Left lung (tissue), 10 donors: Measurements from ENCODE around the gene CYCS. TPM values are rescaled to one million over a fixed set of nuclear protein-coding genes. Genes with fewer than 3 reads are reported as not detected.

ENCODE experiments used
- ATAC-seq: fragments of 200-7000 bp; cut with Tn5 transposase; one replicate; pipeline ENCODE4 v1.9.1; 2020; ENCODE audit warnings: moderate library complexity
- DNase-seq, 4 donors: peaks; one replicate each; pipeline ENCODE4 v3.0.0-alpha.2; 2013 to 2020
- H3K27ac ChIP-seq, 2 donors: fragments of 200-600 bp; sonication (generic) in 1 of 2; one replicate each; pipeline versions ENCODE4 v1.5.0 to v1.8.0; 2020 to 2021
- H3K27me3 ChIP-seq, 2 donors: fragments of 200-600 bp; sonication (generic) in 1 of 2; one replicate each; pipeline versions ENCODE4 v1.5.0 to v1.8.0; 2020 to 2021
- H3K36me3 ChIP-seq, 2 donors: fragments of 200-600 bp; sonication (generic) in 1 of 2; one replicate each; pipeline versions ENCODE4 v1.5.0 to v1.8.0; 2020 to 2021
- H3K4me1 ChIP-seq, 2 donors: fragments of 200-600 bp; one replicate each; pipeline ENCODE4 v1.8.0; 2021
- H3K4me3 ChIP-seq, 2 donors: fragments of 200-600 bp; sonication (generic) in 1 of 2; one replicate each; pipeline versions ENCODE4 v1.5.0 to v1.8.0; 2020 to 2021; ENCODE audit warnings: mild to moderate bottlenecking in 1 of 2
- H3K9me3 ChIP-seq, 2 donors: fragments of 200-600 bp; sonication (generic) in 1 of 2; one replicate each; pipeline versions ENCODE4 v1.5.0 to v1.8.0; 2020 to 2021
- intact Hi-C, 2 donors: fragments of 100-400 bp; cut with DNase I; formaldehyde crosslinking; loops; one replicate each; pipeline versions ENCODE4 v1.11.2 to v1.14.2; 2022
- polyA plus RNA-seq, 6 donors: library from polyadenylated mRNA; unstranded; fragments of 120-200 nt; gene quantifications; one replicate each; pipeline ENCODE4 v1.2.1, GENCODE V29; 2013; ENCODE audit not compliant: insufficient read length in 6 of 6
- total RNA-seq, 2 donors: library from RNA; stranded (reverse); fragmentation: NEBNext Ultra II Directional; extraction: Animal tissue kit (Norgen Biotek cat#: 25700); gene quantifications; one replicate each; pipeline ENCODE4 v1.2.1, GENCODE V29; 2021
- TF ChIP-seq, protein P1 (sequence below), 2 donors: fragments of 200-600 bp; sonication (generic) in 1 of 2; IDR thresholded peaks; one replicate each; pipeline versions ENCODE4 v1.5.0 to v1.8.0; 2021; ENCODE audit warnings: antibody characterized with exemption in 2 of 2
- donor health status: DM: no; HTN: yes; CAD: no.
- donor health status: DM: no; HTN: no; CAD: no.

Gene CYCS
- total and polyA plus RNA-seq, 8 donors: 60.4 to 106 (median 69.6) TPM

DNA sequence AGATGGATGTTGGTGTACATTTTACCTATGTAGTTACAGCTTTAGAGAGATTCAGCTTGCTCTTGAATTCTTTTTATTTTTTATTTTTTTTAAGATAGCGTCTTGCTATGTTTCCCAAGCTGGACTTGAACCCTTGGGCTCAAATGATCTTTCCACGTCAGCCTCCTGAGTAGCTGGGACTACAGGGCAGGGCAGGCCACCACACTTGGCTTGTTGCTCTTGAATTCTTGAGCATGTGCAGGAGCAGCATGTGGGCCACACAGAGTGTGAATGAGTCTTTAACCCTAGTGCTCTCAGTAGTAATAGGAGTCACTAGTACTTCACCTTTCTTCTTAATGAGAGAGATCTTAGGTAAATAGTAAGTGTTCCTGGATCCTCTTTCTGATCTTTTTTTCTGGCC lies 26.7 kb upstream of the CYCS start:
- H3K27me3 ChIP-seq: no peaks in the 10 kb centered on the region
- no peaks in the 10 kb centered on the region for H3K9me3 ChIP-seq
- H3K36me3 ChIP-seq: peaks cover 0 to 12% of the 10 kb centered on the region in 2 donors
- intact Hi-C loops: no loop called here
- H3K4me1 ChIP-seq: no peaks in the 10 kb centered on the region
- no peak overlapping the region for H3K4me3 ChIP-seq
- peak; percentile 79 for ATAC-seq
- H3K27ac ChIP-seq: no peak overlapping the region
- TF ChIP-seq, protein P1, sequence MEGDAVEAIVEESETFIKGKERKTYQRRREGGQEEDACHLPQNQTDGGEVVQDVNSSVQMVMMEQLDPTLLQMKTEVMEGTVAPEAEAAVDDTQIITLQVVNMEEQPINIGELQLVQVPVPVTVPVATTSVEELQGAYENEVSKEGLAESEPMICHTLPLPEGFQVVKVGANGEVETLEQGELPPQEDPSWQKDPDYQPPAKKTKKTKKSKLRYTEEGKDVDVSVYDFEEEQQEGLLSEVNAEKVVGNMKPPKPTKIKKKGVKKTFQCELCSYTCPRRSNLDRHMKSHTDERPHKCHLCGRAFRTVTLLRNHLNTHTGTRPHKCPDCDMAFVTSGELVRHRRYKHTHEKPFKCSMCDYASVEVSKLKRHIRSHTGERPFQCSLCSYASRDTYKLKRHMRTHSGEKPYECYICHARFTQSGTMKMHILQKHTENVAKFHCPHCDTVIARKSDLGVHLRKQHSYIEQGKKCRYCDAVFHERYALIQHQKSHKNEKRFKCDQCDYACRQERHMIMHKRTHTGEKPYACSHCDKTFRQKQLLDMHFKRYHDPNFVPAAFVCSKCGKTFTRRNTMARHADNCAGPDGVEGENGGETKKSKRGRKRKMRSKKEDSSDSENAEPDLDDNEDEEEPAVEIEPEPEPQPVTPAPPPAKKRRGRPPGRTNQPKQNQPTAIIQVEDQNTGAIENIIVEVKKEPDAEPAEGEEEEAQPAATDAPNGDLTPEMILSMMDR (IDR thresholded peaks at IDR 0.05): no peak
- no peak for DNase-seq

DNA sequence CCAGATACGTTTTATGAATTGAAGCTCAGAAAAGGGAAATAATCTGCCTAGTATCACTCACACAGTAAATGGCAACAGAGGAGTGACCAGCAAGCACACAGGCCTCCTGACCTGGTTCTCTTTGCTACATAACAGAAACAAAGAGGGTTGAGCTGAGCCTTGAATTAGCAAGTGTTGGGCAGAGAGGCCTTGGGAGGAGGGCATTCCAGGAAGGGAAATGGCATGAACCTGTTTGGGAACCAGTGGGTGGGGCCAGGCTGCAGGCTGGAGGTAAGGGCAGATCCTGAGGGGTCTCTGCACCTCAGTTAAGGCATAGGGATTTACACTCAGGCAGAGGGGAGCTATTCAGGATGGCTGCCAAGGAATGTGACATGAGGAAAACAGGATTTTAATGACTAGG lies 24.8 kb upstream of the CYCS start:
- H3K27ac ChIP-seq: no peak overlapping the region
- intact Hi-C loops: no loop called here

DNA sequence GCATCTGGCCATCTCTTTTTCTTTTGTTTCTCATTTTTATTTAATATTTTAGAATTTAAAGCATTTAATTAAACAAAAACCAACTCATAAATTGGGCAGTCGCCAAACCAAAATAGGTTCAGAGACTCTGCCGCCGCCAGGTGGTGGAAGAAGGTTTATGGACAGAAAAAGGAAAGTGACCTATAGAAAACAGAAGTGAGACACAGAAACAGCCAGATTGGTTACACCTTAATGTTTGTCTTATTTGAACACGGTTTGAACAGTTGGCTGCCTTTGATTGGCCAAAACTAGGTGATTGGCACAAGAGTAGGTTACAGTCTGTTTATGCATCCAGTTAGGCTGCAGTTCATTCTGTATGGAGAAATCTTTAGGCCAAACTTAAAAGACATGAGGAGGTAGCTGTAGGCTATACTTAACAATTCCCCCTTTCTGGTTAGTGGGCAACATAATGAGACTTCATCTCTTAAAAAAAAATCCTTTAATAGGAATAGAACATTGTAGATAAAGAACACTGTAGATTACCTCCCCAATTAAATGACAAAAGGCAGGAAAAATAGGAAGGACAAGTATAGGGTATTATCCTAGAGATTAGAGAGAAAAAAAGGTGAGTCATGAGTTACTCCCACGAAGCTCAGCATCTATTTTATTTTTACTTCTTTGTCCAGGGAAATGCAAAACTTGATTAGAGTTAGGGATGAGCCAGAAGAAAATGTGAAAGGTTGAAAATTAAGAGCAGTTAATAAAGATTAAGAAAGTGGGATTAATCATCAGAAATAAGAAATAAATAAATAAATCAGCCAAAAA lies 23.9 kb upstream of the CYCS start:
- H3K27me3 ChIP-seq: no peaks in the 10 kb centered on the region
- no peak overlapping the region for H3K4me3 ChIP-seq
- DNase-seq (no peak), ATAC-seq (no peak)
- peaks cover 0 to 4% of the 10 kb centered on the region in 2 donors for H3K36me3 ChIP-seq
- H3K4me1 ChIP-seq: no peaks in the 10 kb centered on the region
- TF ChIP-seq, protein P1 (IDR thresholded peaks at IDR 0.05): no peak
- intact Hi-C loops: no loop called here
- H3K9me3 ChIP-seq: no peaks in the 10 kb centered on the region
- H3K27ac ChIP-seq: no peak overlapping the region

More for the DNA sequence above, 24.8 kb upstream of the CYCS start:
- no peaks in the 10 kb centered on the region for H3K9me3 ChIP-seq
- H3K4me1 ChIP-seq: no peaks in the 10 kb centered on the region
- DNase-seq (no peak), ATAC-seq (no peak)
- H3K4me3 ChIP-seq: no peak overlapping the region
- TF ChIP-seq, protein P1 (IDR thresholded peaks at IDR 0.05): no peak
- no peaks in the 10 kb centered on the region for H3K27me3 ChIP-seq
- H3K36me3 ChIP-seq: peaks cover 0 to 12% of the 10 kb centered on the region in 2 donors

DNA sequence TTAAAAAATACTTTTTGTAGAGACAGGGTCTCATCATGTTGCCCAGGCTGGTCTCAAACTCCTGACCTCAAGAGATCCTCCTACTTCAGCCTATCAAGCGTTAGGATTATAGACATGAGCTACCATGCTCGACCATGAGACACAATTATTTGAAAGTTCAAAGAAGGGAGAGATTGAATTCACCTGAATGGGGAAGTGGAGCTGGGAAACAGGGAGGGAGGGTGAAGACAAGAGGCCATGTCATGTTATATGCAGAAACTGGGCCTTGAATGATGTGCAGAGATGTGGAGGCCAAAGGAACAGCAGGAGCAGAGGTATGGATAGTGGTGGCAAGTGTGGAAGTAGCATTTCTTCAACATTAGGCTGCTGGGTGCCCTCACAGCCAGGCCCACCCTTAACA lies 18.7 kb upstream of the CYCS start:
- TF ChIP-seq, protein P1 (IDR thresholded peaks at IDR 0.05): no peak
- Histone ChIP-seq H3K4me1 (no peaks in the 10 kb centered on the region), H3K9me3 (no peaks in the 10 kb centered on the region), H3K27ac (no peak overlapping the region), H3K36me3 (no peaks in the 10 kb centered on the region), H3K27me3 (no peaks in the 10 kb centered on the region), H3K4me3 (no peak overlapping the region)
- DNase-seq (no peak), ATAC-seq (no peak)
- intact Hi-C loops: no loop called here

DNA sequence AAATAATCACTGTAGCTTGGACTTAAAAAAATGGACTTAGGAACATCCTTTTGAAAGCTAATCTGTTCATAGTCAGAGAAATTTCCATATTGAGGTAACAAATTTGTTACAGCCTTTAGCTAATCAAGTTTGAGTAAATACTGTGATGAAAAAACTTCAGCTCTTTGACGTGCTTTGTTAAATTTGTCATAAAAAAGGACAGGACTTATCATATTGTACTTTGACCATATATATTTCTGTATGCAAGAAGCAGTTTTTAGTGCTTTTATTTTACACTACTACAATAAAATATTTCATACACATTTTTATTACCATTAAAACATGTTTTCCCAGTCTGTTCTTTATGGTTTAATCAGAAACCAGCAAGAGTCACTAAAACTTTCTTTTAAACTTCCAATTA lies 14.5 kb upstream of the CYCS start:
- intact Hi-C loops: no loop called here
- TF ChIP-seq, protein P1 (IDR thresholded peaks at IDR 0.05): no peak
- Histone ChIP-seq H3K27ac (no peak overlapping the region), H3K4me3 (no peak overlapping the region), H3K36me3 (no peaks in the 10 kb centered on the region), H3K9me3 (no peaks in the 10 kb centered on the region), H3K27me3 (no peaks in the 10 kb centered on the region), H3K4me1 (no peaks in the 10 kb centered on the region)
- no peak for ATAC-seq
- DNase-seq: no peak
